CD4-positive, alpha-beta memory T cell (primary cell): ENCODE data around the gene ALDH1A1. TPM values are rescaled to one million over a fixed set of nuclear protein-coding genes. Genes with fewer than 3 reads are reported as not detected.

ENCODE experiments used
- CTCF ChIA-PET: fragments of 350-600 bp; sonication (Branson Sonifier 250); formaldehyde crosslinking; loops from one replicate; lab custom pipeline; 2021; ENCODE audit warnings: inconsistent platforms; ENCODE audit not compliant: partially characterized antibody; lab: Charles Lee
- POLR2A ChIA-PET: fragments of 350-600 bp; sonication (Branson Sonifier 250); formaldehyde crosslinking; loops from one replicate; lab custom pipeline; 2021; ENCODE audit not compliant: partially characterized antibody; lab: Charles Lee
- DNase-seq, 5 donors: peaks; one replicate each; pipeline versions ENCODE4 v3.0.0 to v3.0.0-alpha.2; 2020 to 2022; ENCODE audit warnings: mixed read lengths in 1 of 5
- H3K27ac ChIP-seq: one replicate; pipeline ENCODE4 v1.7.0; 2013; ENCODE audit warnings: low read depth, low read length
- H3K27me3 ChIP-seq: 2 replicates; pipeline ENCODE4 v1.7.0; 2013; ENCODE audit warnings: mild to moderate bottlenecking, low read length, moderate library complexity; ENCODE audit not compliant: insufficient read depth
- H3K36me3 ChIP-seq: 2 replicates; pipeline ENCODE4 v1.7.0; 2013; ENCODE audit warnings: mild to moderate bottlenecking, low read length, moderate library complexity; ENCODE audit not compliant: insufficient read depth
- H3K4me1 ChIP-seq: 2 replicates; pipeline ENCODE4 v1.7.0; 2013; ENCODE audit warnings: mild to moderate bottlenecking, low read length, moderate library complexity; ENCODE audit not compliant: insufficient read depth
- H3K4me3 ChIP-seq, 2 donors: one replicate each; pipeline ENCODE4 v1.7.0; 2013; ENCODE audit warnings: low read length in 2 of 2, mild to moderate bottlenecking in 1 of 2
- H3K9me3 ChIP-seq, 2 donors: one replicate each; pipeline ENCODE4 v1.7.0; 2013; ENCODE audit warnings: low read length in 2 of 2, control low read depth in 1 of 2; ENCODE audit not compliant: control insufficient read depth in 1 of 2
- H3K27ac Mint-ChIP-seq, 7 donors: one replicate each; pipeline ENCODE4 v1.8.0; 2020 to 2021; ENCODE audit warnings: mixed read lengths in 7 of 7, mild to moderate bottlenecking in 6 of 7, inconsistent platforms in 3 of 7, moderate library complexity in 3 of 7
- H3K27me3 Mint-ChIP-seq, 2 donors: one replicate each; pipeline ENCODE4 v1.8.0; 2020 to 2021; ENCODE audit warnings: mixed read lengths in 2 of 2
- H3K36me3 Mint-ChIP-seq, 2 donors: one replicate each; pipeline ENCODE4 v1.8.0; 2020 to 2021; ENCODE audit warnings: mixed read lengths in 2 of 2, inconsistent platforms in 1 of 2, mild to moderate bottlenecking in 1 of 2
- H3K4me1 Mint-ChIP-seq, 4 donors: one replicate each; pipeline ENCODE4 v1.8.0; 2020 to 2021; ENCODE audit warnings: mixed read lengths in 4 of 4, mild to moderate bottlenecking in 1 of 4
- H3K4me3 Mint-ChIP-seq, 8 donors: one replicate each; pipeline ENCODE4 v1.8.0; 2020 to 2021; ENCODE audit warnings: mixed read lengths in 8 of 8, mild to moderate bottlenecking in 7 of 8, moderate library complexity in 6 of 8, inconsistent platforms in 3 of 8
- H3K9me3 Mint-ChIP-seq, 8 donors: one replicate each; pipeline ENCODE4 v1.8.0; 2020 to 2021; ENCODE audit warnings: mixed read lengths in 8 of 8, mild to moderate bottlenecking in 5 of 8, inconsistent platforms in 3 of 8, moderate library complexity in 1 of 8
- intact Hi-C: fragments of 100-400 bp; cut with micrococcal nuclease; formaldehyde crosslinking; loops from one replicate; pipeline ENCODE4 v1.15.1; 2023
- polyA plus RNA-seq, 2 donors: library from polyadenylated mRNA; unstranded; fragments of 300-500 nt; fragmentation: Illumina TruSeq; gene quantifications; one replicate each; pipeline ENCODE4 v1.2.3, GENCODE V29; 2021
- total RNA-seq, 2 experiments: library from RNA; stranded (reverse); gene quantifications; one replicate each; pipeline ENCODE4 v1.2.3, GENCODE V29; 2021

The ALDH1A1 gene
- total and polyA plus RNA-seq, 4 experiments from 2014 or later: 0.44 to 1.2 TPM; not detected in 2

DNA sequence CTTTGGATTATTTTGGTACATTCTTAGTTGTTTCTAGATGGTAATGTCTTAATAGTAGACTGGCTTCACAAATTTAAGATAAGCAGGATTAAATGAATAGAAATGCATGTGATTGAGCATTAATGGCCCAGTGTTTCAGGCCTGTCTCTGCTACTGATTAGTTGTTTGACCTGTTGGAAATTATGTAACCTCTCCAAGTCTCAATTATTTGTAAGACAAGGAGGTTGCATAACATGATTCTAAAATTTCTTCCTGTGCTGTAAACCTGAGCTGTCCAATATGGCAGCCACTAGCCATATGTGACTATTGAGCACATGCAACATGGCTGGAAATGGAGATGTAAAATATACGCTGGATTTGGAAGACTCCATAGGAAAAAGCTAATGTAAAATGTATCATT is 97.5 kb downstream of the ALDH1A1 start:
- CTCF ChIA-PET: no interaction called here
- H3K4me3 Mint-ChIP-seq: no peak overlapping the region
- H3K27ac ChIP-seq: no peak overlapping the region
- POLR2A ChIA-PET: no interaction called here
- no peak for DNase-seq
- no peaks in the 10 kb centered on the region for H3K36me3 ChIP-seq
- intact Hi-C loops: loop anchor here (2.0 kb wide), 1 partner anchor 329 kb away; no protein-coding TSS in a partner anchor
- no peak overlapping the region for H3K4me3 ChIP-seq
- no peaks in the 10 kb centered on the region for H3K9me3 ChIP-seq
- peaks cover 0 to 4% (median 0%) of the 10 kb centered on the region in 4 donors for H3K4me1 Mint-ChIP-seq
- no peak overlapping the region for H3K27ac Mint-ChIP-seq
- no peaks in the 10 kb centered on the region for H3K27me3 ChIP-seq
- H3K36me3 Mint-ChIP-seq: no peaks in the 10 kb centered on the region
- no peaks in the 10 kb centered on the region for H3K27me3 Mint-ChIP-seq
- H3K9me3 Mint-ChIP-seq: peaks cover 0 to 2% (median 0%) of the 10 kb centered on the region in 8 donors
- H3K4me1 ChIP-seq: no peaks in the 10 kb centered on the region

Other genes starting within 250 kb of the ALDH1A1 start
- gene ANXA1, start 198.8 kb upstream of the ALDH1A1 start, total RNA-seq: 100 to 1,000 TPM; 324 to 335 TPM
- gene ANXA1, start 198.8 kb upstream of the ALDH1A1 start, polyA plus RNA-seq: 1,000 to 10,000 TPM in 1 of 2 donors, 100 to 1,000 TPM in 1; 621 to 1,202 TPM